Measurements from ENCODE around the gene RAPGEF1.
A peak's percentile ranks its signal among the peaks of the same experiment; 100 is the strongest.
"Not testable (repeated sequence)": the region's sequence is repeated elsewhere in the genome, so short reads cannot be mapped to it uniquely, and the experiment has no call there.

RAPGEF1 gene

GRCh38 chr9:131739959-131740648, at the start of gene RAPGEF1:
Gene RAPGEF1, minus strand, starts transcription at chr9:131740076. Its CDS starts 246 bp downstream, at chr9:131739830.
- DNase-seq = peak; percentile 86

- DNase-seq = no peak
Observed at GRCh38 chr9:131788851-131789250, 49.0 kb upstream of the RAPGEF1 start.

- no peak for DNase-seq
Observed at GRCh38 chr9:131787838-131788237, 48.0 kb upstream of the RAPGEF1 start.

- DNase-seq = no peak
Observed at GRCh38 chr9:131784748-131785501, 45.0 kb upstream of the RAPGEF1 start.

- no peak for DNase-seq
Observed at GRCh38 chr9:131781069-131781468, 41.2 kb upstream of the RAPGEF1 start.

GRCh38 chr9:131776473-131776872, 36.6 kb upstream of the RAPGEF1 start:
- DNase-seq = peak; percentile 8

GRCh38 chr9:131776036-131776435, 36.2 kb upstream of the RAPGEF1 start:
- no peak for DNase-seq

GRCh38 chr9:131774636-131775035, 34.8 kb upstream of the RAPGEF1 start:
- no peak for DNase-seq

GRCh38 chr9:131773911-131774379, 34.1 kb upstream of the RAPGEF1 start:
- peak; percentile 12 for DNase-seq

- no peak for DNase-seq
Observed at GRCh38 chr9:131772940-131773339, 33.1 kb upstream of the RAPGEF1 start.

- no peak for DNase-seq
Observed at GRCh38 chr9:131771646-131772045, 31.8 kb upstream of the RAPGEF1 start.

- DNase-seq = no peak
Observed at GRCh38 chr9:131769361-131769760, 29.5 kb upstream of the RAPGEF1 start.

GRCh38 chr9:131764568-131764967, 24.7 kb upstream of the RAPGEF1 start:
- DNase-seq = no peak

GRCh38 chr9:131762356-131762932, 22.6 kb upstream of the RAPGEF1 start:
- peak; percentile 78 for DNase-seq

- no peak for DNase-seq
Observed at GRCh38 chr9:131759017-131759647, 19.3 kb upstream of the RAPGEF1 start.

GRCh38 chr9:131757549-131757948, 17.7 kb upstream of the RAPGEF1 start:
- no peak for DNase-seq

GRCh38 chr9:131755541-131756198, 15.8 kb upstream of the RAPGEF1 start:
- peak; percentile 87 for DNase-seq

GRCh38 chr9:131754846-131755245, 15.0 kb upstream of the RAPGEF1 start:
- no peak for DNase-seq

- not testable (repeated sequence) for DNase-seq
Observed at GRCh38 chr9:131753751-131754150, 13.9 kb upstream of the RAPGEF1 start.

GRCh38 chr9:131752231-131752884, 12.5 kb upstream of the RAPGEF1 start:
- no peak for DNase-seq

GRCh38 chr9:131748411-131748955, 8.6 kb upstream of the RAPGEF1 start:
- no peak for DNase-seq

- peak; percentile 65 for DNase-seq
Observed at GRCh38 chr9:131747352-131747751, 7.5 kb upstream of the RAPGEF1 start.

Measured in CD4-positive, alpha-beta T cell treated with Interleukin-12 subunit alpha and Interleukin-12 subunit beta, for 1 hour (primary cell).